Activated gamma-delta T cell treated with anti-CD3 and anti-CD28 coated beads, Interleukin-2, amount 50 U/mL, for 16 hours (primary cell): ENCODE measurements around the gene PDE4B.

Experiments used
- DNase-seq: peaks from one replicate; pipeline ENCODE4 v3.0.0-alpha.2; 2020; ENCODE audit warnings: low read depth

Gene PDE4B

DNA sequence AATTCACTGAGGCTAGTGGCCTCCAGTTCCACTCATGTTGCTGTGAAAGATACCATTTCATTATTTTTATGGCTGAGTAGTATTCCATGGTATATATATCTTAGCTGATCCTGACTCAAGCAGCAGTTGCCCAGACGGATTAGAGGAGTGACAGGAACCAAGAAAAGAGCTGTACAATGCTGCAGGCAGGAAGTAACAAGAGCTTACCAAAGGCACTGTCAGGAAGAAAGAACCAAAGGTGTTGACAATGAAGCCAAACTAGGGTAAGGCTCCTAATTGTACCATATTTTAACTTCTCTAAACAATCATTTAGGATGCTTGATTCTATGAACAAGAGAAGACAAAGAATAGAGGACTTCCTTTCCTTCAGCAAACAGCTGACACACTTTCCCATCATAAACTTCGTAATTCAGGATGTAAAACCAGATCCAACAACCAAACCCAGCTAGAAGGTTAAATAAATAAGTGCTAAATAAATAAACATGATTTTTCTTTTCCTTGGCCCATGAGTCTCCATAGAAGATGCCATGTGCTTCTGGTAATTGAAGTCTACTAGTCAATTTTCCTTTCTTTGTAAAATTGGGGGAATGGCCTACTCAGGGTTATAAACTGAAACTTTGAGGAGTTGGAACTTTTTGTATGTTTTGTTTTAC lies 493.0 kb downstream of the PDE4B start:
- no peak for DNase-seq

DNA sequence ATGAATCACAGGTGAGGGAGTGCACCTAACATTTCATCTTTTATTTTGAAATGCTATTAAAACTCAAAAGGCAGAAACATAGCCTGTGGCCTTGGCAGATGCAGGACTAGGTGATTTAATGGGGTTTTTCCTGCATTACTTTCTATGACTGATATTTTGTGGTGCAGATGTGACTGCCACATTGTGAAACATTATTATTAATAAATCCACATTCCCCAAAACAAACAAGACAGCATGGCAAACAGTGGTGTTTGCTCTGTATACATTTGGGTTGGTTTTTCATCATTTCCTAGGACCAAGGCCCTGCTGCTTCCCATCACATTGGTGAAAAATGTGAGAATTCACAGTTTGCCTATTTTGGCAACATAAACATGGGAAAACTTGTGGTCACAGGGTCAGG lies 493.6 kb downstream of the PDE4B start:
- DNase-seq: no peak

DNA sequence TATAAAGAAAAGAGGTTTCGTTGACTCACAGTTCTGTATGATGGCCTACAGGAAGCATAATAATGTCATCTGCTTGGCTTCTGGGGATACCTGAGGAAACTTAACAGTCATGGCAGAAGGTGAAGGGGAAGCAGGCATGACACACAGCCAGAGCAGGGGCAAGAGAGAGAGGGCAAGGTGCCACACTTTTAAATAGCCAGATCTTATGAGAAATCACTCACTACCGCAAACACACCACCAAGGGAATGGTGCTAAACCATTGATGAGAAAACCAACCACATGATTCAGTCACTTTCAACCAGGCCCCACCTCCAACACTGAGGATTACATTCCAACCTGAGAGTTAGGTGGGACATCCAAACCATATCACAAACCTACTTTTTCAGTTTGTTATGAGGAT lies 495.4 kb downstream of the PDE4B start:
- no peak for DNase-seq

DNA sequence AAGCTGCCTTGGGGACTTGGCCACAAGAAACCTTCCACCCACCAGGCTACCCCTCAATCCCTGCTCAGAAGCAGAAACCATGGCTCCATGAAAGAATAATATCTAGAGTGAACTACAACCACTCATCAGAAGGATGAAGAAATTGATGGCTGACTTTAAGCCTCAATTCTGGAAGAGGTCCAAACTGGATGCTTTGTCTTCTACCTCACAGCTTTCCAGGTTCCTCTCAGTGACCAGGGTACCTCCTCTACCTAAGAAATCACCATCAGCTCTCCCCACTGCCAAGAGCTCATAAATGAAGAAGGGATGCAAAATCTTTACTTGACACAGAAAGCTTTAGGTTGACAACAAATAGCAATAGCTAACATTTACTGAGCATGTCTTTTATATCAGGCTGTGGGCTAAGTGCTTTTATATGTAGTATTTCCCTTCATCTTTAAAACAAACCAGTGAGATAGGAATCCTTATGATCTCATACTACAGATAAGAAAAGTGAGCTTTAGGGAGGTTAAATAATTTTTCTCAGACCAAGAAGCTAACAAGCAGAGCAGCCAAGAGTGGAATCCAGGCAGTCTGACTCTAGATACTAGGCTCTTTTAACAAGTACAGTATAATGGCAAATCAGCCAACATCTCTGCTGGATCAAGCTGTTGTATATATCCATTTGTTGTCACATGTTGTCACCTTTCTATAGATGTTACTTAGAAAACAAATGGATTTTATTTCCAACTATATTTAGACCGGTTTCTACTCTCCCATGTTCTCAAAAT lies 498.3 kb downstream of the PDE4B start:
- DNase-seq: no peak

DNA sequence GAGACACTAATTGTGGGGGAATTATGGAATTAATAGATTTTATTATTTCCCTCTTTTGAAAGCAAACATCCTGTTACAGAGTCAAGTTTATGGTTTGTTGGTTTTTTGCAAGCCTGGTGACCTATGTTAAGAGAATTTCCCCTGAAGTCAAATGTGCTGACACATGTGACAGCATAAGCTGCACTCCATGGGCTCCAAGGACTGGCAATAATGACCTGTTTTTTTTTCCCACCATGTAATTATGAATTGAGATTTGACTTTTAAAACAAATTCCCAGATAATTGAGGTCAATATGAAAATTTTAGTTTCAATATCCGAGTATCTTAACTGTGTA lies 498.8 kb downstream of the PDE4B start:
- no peak for DNase-seq

DNA sequence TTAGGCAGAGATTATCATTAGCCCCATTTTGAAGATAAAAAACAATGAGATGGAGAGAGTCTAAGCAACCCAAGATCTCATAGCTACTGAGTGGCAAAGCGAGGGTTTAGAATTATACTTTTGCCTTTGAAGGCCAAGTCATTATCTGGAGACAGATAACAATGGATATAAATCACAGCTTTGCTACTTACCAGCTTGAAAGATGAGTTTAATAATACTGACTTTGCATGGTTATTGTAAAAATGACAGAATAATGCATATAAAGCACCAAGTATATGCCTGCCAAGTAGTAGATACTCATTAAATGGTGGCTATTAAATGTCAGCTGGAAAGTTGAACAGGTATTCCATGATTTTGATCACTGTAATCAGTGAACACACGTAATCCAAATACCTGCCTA lies 499.6 kb downstream of the PDE4B start:
- no peak for DNase-seq

DNA sequence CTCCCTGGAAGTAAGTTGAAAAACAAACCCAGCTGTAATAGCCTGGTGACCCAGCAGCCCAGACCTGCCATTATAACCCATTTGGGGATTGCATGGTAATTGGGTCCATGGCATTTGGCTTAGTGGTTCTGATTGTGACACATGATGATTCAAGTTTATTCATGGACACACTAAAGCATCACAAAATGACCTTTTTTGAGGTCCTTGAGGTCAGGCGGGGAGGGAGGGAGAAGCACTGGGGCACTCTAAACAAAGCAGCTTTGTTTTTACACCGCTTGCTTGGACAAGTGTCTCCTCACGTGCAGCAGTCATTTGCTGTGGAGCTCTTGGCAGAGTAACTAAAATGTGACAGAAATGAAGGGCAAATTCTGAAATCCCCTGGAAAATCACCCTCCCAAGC lies 500.2 kb downstream of the PDE4B start:
- DNase-seq: no peak

DNA sequence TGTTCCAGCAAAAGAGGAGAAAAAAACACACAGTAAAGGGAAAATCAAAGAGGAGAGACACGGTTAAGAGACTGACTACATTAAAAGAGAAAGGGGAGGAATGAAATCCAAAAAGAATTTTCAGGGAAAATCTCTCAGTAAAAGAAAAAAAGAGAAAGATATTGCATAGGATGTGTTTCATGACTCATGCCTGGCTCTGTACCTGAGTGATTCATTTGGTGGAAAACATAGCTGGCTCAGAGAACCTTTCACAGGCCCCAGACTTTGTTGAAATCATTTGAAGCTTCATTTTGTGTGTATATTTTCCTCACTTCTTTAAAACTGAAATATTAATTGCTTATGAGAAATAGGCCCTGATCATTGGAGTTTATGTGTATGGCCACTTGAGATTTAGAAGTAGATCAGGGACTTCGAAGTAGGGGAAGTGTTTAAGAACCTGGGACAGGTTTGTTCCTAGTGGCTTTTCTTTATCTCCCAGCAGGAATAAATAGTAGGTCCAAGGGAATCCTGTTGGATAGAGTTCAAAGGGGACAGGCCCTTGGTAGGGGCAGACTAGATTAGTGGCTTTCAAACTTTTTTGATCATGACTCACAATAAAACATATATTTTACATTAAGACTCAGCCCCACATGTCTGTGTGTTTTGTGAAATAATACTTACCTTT lies 502.1 kb downstream of the PDE4B start:
- DNase-seq: no peak

DNA sequence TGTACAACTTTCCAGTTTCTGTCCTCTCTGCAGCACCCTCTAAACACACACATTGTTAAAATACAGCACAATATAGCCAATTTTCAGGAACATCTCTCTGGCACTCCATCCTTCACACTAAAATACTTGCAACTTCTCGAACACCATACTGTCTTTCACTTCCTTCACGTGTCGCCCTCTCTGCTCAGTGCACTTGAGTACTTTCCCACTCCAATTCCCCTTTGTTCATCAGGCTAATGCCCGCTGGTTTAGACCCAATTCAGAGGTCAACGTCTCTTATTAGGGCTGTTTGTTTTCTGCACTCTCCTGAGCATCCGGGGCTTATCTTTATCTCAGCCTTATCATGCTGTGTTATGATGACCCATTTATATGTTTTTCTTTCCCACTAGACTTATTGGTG lies 503.1 kb downstream of the PDE4B start:
- no peak for DNase-seq

DNA sequence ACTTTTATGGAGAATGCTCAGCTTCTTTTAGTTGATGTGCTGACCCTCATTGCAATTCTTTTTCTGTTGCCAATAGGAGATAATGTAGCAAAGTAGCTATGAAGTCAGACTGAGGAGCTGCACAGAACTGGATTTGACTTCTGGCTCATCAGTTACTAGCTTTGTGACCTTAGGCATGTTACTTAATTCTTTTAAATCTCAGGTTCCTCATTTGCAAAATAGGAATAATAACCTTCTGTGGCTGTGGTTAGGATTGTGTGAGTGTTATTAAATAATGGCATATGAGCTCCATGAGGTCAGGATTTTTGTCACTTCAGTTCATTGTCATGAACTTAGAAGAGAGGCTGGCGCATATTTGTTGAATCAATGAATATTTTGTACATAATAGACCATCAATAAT lies 503.7 kb downstream of the PDE4B start:
- no peak for DNase-seq

DNA sequence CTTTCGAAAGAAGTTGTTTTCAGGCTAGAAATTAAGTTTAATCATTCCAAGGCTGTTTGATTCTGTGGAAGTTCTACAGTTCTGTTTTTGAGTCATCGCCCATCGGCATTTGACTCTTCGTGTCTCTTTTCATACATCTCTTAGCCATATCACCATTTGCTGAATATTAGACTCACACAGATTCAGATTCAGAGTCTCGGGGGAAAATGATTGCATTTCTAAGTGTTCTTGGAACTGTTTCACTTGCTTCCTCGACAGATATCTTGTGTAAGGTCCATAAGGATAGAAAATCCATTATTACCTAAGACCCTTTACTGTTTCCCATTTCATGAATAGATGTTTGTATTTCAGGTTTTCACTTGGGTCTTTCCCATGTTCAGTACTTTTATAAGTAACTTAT lies 504.3 kb downstream of the PDE4B start:
- no peak for DNase-seq

DNA sequence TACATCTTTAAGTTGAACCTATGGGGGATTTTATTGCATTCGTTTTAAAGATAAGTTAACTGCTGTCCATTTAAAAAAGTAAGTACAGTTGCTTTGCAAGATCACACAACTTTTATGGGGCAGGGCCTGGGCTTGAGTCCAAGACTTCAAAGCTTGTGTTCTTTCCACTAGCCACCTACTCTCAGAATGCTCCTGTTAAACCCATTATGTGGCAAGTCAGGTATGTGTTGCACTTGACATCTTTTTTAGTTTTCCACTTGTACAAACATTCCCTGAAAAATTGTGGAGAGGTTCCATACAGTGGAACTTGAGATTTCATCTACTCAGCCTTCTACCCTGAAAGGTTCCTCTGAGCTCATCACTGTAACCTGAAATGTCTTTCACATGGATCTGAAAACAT lies 505.8 kb downstream of the PDE4B start:
- no peak for DNase-seq

DNA sequence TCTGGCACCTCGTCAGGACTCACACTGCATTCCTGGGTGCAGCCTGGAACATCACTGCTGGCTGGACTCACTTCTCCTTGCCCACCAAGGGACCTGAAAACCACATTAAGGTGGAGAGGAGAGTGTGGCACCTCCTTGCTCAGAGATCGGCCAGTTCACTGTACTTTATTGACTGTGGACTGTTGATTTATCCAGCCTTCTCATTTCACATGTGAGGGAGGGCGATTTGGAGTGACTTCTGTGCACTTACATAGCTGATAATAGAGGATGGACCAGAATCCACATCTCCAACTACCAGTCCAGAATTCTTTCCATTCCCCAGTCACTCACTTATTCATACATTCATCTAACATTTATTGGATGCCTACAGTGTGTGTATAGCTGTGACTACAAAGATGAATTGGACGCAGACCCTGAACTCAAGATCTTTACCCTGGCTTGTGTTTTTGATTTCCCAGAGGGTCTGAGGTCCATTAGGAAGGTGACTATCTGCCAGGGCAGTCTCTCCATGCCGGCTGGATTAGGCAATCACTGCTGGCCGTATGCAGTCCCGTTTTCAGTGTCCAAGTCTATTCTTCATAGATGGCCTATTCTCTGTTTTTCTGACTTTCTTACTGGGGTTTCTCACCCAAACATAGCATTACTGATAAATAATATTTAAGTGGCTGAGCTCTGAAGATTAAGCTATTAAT lies 507.7 kb downstream of the PDE4B start:
- DNase-seq: no peak

DNA sequence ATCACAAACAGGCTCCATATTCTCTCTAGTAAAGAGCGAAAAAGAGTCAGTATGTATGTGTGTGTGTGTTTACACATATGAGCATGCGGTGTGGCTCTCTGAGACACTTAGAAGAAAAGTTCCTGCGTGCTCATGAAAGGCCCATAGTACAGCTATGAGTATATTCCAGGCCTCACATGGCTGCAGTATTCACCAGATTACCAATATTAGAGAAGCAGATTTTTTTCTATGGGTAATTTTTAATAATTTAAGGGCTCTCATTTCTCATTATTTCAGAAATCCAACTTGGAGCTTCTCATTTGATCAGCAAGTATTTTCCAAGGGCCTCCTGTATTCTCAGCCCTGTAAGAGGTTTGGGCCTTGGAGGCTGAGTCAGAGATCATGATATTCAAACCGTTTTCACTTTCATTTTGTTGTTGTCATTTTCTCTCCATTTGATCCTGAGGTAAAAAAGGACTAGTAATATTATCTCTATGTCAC lies 508.3 kb downstream of the PDE4B start:
- DNase-seq: no peak

DNA sequence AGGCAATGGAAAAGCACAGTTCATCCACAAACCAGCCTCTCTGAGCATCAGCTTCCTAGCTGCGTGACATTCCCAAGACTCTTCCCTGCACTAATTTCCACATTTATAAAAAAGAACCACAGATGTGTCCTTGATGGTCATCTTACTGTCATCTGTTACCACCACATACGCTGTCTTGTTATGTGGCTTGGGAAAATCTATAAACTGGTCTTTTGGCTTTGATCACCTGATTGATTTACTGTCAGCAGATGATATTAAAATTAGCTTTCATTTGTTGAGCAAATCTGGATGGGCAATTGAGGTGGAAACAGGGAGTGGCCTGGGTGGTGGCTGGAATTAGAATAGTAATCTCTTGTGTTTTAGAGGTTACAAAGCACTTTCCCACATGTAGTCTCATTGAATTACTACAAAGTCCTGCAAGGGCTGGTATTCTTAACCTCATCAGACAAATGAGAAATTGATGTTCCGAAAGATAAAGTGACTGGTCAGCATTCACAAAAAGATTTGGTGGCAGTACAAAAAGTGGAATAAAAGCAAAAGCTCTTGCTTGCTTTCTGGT lies 509.6 kb downstream of the PDE4B start:
- no peak for DNase-seq

DNA sequence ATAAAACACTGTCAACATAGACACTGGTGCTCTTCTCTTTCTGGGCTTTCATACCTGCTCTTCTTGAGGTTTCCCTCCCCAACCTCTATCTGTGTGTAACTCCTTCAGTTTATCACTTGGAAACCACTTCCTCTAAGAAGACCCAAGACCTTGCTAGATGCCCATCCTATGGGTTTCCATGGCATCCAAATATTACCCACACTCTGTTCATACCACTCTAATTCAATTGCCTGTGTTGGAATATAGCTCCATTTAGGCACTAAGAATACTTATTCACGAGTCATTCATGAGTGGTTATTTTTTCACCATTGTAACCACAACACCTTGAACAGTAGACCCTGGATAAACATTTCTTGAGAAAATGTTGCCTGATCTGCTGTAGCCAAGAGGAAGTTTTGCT lies 510.1 kb downstream of the PDE4B start:
- no peak for DNase-seq

DNA sequence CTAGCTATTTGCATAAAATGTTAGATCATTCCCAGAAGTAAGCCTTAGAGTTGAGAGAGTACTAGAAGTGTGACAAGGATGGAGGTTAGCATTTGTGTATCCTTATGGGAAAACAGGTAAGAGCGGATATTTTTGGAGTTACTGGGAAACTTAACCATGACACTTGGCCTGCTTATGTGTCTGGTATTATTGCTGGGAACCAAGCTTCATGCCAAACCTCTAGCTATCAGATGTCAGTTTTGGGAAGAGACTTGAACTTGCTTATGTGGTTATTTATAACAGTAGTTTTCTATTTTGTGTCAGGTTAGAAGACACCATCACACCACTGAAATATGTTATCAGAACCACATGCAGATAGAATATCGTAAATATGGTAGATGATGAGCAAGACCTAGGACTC lies 511.0 kb downstream of the PDE4B start:
- no peak for DNase-seq

DNA sequence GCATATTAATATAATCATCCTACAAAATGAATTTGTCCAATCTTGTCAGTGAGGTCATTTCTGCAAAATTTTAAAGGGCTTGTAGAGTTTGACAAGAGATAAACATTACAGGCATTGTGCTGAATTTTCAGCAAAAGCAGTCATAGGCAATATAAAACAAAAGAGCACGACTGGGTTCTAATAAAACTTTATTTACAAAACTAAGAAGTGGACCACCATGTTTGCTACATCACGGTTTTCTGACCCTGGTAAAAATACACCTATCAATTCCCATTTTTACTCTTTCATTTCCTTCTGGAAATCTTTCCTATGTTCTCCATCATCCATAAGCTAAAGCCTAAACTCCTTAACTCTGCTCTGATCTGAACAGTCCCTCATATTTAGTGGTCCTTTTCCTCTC lies 511.4 kb downstream of the PDE4B start:
- DNase-seq: no peak

DNA sequence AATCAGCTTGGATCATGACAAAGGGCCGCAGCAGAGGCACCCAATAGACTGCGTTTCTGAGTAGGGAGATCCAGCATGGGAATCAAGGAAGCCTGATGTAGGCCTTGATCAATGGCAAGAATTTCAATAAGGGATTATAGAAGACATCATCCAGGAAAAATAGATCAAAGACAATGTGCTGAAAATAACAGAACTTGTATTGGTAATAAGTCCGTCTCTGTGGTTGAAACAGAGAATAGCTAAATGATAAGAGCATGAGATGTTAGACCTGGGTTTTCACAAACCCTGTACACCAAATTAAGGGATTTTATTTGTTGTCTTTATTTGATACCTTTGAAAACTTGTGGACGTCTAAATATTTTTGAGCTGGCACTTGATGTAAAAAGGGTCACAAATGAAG lies 513.2 kb downstream of the PDE4B start:
- DNase-seq: no peak

DNA sequence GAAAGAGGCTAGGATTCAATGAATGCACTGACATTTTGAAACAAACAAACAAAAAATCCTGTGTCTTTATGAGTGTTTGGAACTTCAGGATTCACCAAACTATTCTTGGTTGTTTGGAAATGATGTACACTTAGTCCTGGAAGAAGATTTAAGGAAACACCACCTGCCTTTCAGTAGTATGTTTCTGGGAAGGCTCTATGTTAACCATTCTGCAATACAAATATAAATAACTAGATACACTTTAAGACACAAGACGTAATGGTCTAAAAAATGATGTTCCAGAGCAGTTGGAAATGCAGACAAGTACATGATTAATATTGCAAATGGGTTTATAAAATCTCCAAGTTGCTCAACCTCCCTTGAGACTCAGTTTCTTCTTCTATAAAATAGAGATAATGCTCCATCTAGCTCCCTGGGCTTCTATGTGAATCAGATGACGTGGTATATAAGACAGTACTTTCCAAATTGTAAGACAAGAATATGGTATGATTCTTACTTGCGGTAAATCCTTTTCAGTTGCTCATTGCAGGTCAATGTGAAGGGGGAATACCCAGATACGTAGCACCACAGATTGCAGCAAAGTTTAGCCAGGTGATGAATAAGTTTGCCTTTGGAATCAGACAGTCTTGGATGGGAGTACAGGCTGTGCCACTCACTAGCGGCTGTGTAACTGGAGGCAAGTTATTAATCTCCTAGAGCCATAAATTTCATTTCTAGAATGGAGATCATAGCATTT lies 516.5 kb downstream of the PDE4B start:
- DNase-seq: no peak

DNA sequence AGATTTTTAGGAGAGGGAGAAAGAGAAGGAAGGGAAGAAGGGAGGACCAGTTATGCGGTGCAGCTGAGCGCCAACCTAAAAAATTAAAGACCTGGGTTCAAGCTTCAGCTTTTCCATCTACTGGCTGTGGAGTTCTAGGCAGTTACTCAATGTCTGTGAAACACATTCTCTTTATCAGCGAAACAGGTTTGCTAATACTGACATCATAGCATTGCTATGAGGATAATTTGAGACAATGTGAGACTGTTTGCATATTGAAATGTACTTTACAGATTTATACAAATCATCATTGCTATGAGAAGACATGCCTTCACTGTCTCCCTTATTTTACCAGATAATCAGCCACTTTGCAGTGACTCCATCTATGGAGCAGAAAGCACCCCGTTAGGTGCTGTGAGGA lies 518.4 kb downstream of the PDE4B start:
- DNase-seq: no peak

DNA sequence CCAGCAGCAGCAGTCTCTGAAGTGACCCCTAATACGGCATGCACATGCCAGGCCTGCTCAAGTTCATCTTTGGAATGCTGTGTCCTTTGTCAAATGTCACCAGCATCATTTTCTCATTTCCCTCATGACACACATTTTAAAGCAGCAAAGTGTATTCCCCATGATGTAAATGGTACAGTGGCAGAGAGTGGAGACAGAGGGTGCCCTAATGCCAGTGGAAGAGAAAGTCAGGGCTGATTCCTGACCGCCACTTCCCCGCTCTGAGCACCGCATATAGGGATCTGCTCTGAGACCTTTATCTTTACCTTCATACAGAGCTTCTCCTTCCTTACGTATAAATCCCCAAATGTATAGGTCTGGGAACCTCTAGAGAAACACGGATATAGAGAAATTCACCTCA lies 518.9 kb downstream of the PDE4B start:
- DNase-seq: no peak
